Keratinocyte (primary cell): ENCODE results near the gene PKNOX2.

Source experiments
- CTCF ChIP-seq, 3 experiments: IDR thresholded peaks in 1 of 3; conservative IDR thresholded peaks in 1 of 3; optimal IDR thresholded peaks in 1 of 3; 2 replicates in 2 of 3; 3 replicates in 1 of 3; pipeline versions ENCODE3 to v1.5.1; 2011; ENCODE audit warnings: low read length in 3 of 3, mild to moderate bottlenecking in 3 of 3, moderate library complexity in 2 of 3, control low read depth in 1 of 3, inconsistent platforms in 1 of 3; ENCODE audit not compliant: insufficient read depth in 2 of 3; ENCODE audit errors: extremely low read depth in 1 of 3
- EZH2 ChIP-seq: IDR thresholded peaks from one replicate; pipeline ENCODE4 v1.6.1; 2012; ENCODE audit warnings: inconsistent platforms, mild to moderate bottlenecking, low read length, moderate library complexity

GRCh38 chr11:125342281-125342930, 177.9 kb downstream of the PKNOX2 start:
- TF ChIP-seq CTCF (optimal IDR thresholded peaks at IDR 0.05 in 1 of 3, IDR thresholded peaks at IDR 0.05 in 1 of 3, conservative IDR thresholded peaks at IDR 0.05 in 1 of 3; ENCODE audit: extremely low read depth in 1 of 3, insufficient read depth in 2 of 3, low read length in 3 of 3) = no peak
- TF ChIP-seq EZH2 = no peak
